GM19463 (cell line): ENCODE results near the gene ALG6.
"Not testable (repeated sequence)": the region's sequence is repeated elsewhere in the genome, so short reads cannot be mapped to it uniquely, and the experiment has no call there.

Experiments
- ATAC-seq: cut with Tn5 transposase; IDR thresholded peaks from one replicate; pipeline ENCODE4 v1.9.1; 2021; ENCODE audit warnings: mild to moderate bottlenecking, moderate library complexity; ENCODE audit not compliant: unreplicated experiment

The ALG6 gene

GRCh38 chr1:63411066-63411465 is 43.6 kb downstream of the ALG6 start:
- ATAC-seq: no peak

DNA sequence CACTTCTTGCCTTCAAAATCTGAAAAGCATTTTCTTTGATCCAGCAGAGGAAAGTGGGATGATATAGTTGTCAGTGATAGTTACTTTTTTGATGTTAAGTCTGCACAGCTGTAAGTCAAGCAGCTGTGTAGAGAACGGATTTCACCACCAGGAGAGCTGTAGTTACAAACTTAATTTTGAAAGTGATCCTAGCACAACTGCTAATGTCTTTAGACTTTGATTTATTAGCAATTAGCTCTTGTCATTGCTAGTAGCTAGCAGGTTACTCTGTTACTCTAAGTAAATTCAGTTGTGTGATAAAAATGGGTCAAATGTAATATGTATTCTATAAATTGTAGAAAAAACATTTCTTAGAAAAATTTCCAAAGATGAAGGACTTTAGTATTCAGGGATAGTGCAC is 46.0 kb downstream of the ALG6 start:
- no peak for ATAC-seq

GRCh38 chr1:63414691-63415365 is 47.4 kb downstream of the ALG6 start:
- no peak for ATAC-seq

GRCh38 chr1:63418101-63418500 is 50.7 kb downstream of the ALG6 start:
- ATAC-seq: no peak

GRCh38 chr1:63420746-63421145 is 53.3 kb downstream of the ALG6 start:
- not testable (repeated sequence) for ATAC-seq

DNA sequence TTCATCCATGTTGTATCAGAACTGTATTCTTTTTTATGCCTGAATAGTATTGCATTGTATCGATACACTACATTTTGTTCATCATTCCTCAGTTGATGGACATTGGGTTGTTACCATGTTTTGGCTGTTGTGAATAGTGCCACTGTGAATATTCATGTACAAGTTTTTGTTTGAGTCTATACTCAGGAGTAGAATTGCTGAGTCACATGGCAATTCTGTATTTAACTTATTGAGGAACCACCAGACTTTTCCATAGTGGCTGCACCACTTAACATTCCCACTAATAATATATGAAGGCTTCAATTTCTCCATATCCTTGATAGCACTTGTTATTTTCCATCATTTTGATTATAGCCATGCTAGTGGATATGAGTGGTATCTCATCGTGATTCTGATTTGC is 56.2 kb downstream of the ALG6 start:
- no peak for ATAC-seq

DNA sequence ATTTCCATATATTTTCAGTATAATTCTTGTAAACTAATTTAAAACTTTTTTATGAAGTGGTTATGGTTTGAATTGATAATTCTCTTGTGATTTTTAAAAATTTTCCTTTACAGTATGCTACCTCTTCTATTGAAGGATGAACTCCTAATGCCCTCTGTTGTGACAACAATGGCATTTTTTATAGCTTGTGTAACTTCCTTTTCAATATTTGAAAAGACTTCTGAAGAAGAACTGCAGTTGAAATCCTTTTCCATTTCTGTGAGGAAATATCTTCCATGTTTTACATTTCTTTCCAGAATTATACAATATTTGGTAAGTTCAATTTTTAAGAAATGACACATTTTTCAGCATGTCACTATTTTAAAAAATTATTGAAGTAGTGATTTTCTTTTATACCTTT is 61.4 kb downstream of the ALG6 start:
- ATAC-seq: no peak

- ATAC-seq: no peak
Measured at GRCh38 chr1:63429281-63429680, 61.9 kb downstream of the ALG6 start.

- no peak for ATAC-seq
Measured at GRCh38 chr1:63435161-63435560, 67.7 kb downstream of the ALG6 start.

- no peak for ATAC-seq
Measured at GRCh38 chr1:63442141-63442475, 74.7 kb downstream of the ALG6 start.

DNA sequence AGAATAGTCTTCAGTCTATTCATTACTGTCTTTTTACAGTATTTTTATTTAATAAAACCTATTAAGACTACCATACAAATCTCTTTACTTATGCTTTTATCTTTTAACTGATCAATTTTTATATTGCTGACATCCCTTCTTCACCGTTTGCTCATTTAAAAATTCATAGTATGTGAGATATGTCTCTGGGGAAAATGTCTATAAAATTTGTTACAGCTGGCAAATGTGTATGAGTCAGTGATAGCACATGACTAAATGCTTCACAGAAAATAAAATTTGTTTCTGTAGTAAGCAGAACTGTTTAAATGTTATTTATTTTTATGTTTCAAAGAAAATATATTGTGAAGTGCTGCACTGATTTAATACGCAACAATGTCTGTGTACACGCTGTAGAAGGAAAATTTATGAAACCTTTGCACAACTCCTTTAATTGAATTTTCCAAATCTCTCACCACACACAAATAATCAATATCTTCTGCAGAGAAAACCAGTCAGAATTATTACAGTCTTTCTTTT is 81.4 kb downstream of the ALG6 start:
- no peak for ATAC-seq

DNA sequence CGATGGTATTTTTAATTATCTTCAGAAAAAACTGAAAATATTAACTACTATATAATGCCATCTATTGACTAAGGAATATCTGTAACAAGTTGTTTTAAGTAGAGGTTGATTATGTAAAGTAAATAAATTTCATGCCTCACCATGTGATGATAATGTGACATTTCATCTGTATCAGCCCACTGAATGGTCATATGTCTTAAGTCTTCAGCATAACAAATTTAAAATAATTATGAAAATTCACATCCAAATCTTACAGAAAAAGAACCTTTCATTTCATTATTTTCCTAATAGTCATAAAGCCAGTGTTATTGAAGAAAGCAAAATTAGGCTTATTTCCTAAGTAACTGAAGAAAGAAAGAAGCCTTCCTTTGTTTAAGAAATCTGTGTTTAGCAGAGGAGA is 83.0 kb downstream of the ALG6 start:
- no peak for ATAC-seq

DNA sequence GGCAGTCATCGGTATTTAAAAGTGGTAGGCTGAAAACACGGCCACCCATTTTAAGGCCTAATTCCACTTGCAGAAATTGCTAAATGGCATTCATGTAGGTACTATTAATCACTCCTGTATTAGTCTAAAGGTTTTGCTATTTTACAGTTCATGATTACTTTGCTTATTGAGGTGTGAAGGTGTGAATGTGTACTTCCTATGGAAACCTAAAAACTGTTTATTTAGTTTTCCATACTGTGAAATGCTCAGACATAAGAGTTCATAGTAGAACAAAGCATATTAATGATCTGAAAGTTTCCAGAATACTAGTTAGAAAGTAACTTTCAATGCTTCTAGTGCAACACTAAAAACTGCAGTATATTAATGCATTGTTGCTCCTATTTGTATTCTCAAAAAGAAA is 85.8 kb downstream of the ALG6 start:
- ATAC-seq: no peak

GRCh38 chr1:63454269-63454668 is 86.8 kb downstream of the ALG6 start:
- ATAC-seq: no peak

GRCh38 chr1:63458750-63459149 is 91.3 kb downstream of the ALG6 start:
- ATAC-seq: no peak

DNA sequence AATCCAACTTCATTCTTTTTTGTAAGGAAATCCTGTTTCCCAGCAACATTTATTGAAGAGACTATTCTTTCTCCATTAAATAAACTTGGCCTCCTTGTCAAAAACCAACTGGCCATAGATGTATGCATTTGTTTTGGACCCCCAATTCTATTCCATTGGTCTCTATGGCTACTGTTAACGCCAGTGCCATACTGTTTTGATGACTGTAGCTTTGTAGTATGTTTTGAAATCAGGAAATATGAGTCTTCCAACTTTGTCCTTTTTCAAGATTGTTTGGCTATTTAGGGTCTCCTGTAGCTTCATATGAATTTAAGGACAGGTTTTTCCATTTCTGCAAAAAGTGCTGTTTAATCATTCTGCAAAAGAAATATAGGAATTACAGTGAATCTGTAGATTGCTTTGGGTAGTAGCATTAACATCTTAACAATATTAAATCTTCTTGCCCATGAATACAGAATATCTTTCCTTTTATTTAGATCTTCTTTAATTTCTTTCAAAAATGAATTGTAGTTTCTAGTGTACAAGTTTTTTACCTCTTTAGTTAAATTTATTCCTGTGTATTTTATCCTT is 94.3 kb downstream of the ALG6 start:
- ATAC-seq: no peak

DNA sequence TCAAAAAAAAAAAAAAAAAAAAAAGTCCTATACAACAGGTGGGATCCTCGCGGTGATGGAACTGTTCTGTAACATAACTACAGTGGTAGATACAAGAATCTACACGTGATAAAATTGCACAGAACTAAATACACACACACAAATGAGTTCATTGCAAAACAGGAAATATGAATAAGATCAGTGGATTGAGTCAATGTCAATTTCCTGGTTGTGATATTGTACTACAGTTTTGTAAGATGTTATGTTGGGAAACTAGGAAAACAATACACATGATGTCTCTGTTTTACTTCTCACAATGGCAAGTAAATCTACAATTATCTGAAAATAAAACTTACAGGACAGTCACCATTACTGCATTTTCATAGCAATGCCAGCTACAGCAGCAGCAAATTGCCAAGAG is 95.8 kb downstream of the ALG6 start:
- no peak for ATAC-seq

GRCh38 chr1:63466181-63466580 is 98.8 kb downstream of the ALG6 start:
- ATAC-seq: no peak

DNA sequence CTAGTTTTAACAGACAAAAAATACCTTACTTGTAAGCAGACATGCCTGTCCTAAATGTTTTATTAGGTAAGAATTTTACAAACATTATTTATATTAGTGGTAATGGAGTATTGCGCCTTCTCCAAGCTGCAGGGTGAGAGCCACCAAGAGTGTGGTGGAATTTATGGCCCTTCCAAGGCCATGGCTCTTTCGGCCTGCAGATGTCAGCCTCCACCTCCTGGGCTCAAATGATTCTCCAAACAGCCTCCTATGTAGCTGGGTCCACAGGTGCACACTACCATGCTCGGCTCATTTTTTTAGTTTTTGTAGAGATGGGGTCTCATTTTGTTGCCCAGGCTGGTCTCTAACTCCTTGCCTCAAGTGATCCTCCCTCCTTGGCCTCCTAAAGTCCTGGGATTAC is 99.3 kb downstream of the ALG6 start:
- ATAC-seq: no peak

DNA sequence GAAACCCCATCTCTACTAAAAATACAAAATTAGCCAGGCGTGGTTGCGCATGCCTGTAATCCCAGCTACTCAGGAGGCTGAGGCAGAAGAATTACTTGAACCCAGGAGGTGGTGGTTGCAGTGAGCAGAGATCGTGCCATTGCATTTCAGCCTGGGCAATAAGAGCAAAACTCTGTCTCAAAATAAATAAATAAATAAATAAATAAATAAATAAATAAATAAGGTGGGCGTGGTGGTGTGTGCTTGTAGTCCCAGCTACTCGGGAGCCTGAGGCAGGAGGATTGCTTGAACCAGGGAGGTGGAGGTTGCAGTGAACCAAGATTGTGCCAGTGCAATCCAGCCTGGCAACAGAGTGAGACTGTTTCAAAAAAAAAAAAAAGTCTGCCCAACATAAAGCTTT is 101.3 kb downstream of the ALG6 start:
- ATAC-seq: not testable (repeated sequence)

- ATAC-seq: no peak
Measured at GRCh38 chr1:63475761-63476160, 108.3 kb downstream of the ALG6 start.

GRCh38 chr1:63480057-63480456 is 112.6 kb downstream of the ALG6 start:
- no peak for ATAC-seq

DNA sequence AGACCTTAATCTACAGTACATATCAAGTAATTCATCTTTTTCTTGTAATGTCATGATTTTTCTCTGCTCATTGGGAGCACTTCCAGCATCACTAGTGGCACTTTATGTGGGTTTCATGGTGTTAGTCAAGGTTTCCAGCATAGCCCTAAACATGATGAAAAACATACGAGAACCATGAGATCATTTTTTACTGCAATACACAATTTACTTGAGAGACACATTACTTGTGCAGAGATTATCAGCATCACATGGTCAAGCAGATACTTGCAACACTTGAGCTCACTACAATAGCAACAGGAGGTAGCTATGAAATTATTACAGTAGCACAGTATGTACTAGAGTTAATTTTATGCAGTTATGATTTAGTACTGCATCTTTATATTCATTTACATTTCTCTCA is 119.2 kb downstream of the ALG6 start:
- ATAC-seq: no peak
